B cell (primary cell): ENCODE measurements around the gene ELFN2.

Experiments
- EZH2 ChIP-seq: IDR thresholded peaks from 2 replicates; pipeline ENCODE4 v1.6.1; 2012; ENCODE audit warnings: borderline replicate concordance, low read depth, mild to moderate bottlenecking, moderate library complexity, low read length; ENCODE audit not compliant: insufficient read depth, poor library complexity, severe bottlenecking
- TF ChIP-seq, protein P1 (sequence below): fragments of 200-600 bp; IDR thresholded peaks from one replicate; pipeline ENCODE4 v1.8.0; 2022; ENCODE audit warnings: antibody characterized with exemption, mild to moderate bottlenecking

- no peak for TF ChIP-seq EZH2
- TF ChIP-seq, protein P1, sequence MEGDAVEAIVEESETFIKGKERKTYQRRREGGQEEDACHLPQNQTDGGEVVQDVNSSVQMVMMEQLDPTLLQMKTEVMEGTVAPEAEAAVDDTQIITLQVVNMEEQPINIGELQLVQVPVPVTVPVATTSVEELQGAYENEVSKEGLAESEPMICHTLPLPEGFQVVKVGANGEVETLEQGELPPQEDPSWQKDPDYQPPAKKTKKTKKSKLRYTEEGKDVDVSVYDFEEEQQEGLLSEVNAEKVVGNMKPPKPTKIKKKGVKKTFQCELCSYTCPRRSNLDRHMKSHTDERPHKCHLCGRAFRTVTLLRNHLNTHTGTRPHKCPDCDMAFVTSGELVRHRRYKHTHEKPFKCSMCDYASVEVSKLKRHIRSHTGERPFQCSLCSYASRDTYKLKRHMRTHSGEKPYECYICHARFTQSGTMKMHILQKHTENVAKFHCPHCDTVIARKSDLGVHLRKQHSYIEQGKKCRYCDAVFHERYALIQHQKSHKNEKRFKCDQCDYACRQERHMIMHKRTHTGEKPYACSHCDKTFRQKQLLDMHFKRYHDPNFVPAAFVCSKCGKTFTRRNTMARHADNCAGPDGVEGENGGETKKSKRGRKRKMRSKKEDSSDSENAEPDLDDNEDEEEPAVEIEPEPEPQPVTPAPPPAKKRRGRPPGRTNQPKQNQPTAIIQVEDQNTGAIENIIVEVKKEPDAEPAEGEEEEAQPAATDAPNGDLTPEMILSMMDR = no peak
These were observed 23.9 kb upstream of the ELFN2 start for GRCh38 chr22:37451218-37451617.
